OCI-M2 (cell line): ENCODE results near the gene OR4F17.
"Not testable (repeated sequence)": the region's sequence is repeated elsewhere in the genome, so short reads cannot be mapped to it uniquely, and the experiment has no call there.

ENCODE experiments used
- DNase-seq: peaks from one replicate; lab custom pipeline; 2025; ENCODE audit not compliant: unreplicated experiment; lab: John Stamatoyannopoulos, UW

The OR4F17 gene, protein sequence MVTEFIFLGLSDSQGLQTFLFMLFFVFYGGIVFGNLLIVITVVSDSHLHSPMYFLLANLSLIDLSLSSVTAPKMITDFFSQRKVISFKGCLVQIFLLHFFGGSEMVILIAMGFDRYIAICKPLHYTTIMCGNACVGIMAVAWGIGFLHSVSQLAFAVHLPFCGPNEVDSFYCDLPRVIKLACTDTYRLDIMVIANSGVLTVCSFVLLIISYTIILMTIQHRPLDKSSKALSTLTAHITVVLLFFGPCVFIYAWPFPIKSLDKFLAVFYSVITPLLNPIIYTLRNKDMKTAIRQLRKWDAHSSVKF

GRCh38 chr19:106804-107203, at the start of gene OR4F17:
Gene OR4F17, plus strand, starts transcription at chr19:107104. Its CDS starts 3,575 bp downstream, at chr19:110679.
- not testable (repeated sequence) for DNase-seq

DNA sequence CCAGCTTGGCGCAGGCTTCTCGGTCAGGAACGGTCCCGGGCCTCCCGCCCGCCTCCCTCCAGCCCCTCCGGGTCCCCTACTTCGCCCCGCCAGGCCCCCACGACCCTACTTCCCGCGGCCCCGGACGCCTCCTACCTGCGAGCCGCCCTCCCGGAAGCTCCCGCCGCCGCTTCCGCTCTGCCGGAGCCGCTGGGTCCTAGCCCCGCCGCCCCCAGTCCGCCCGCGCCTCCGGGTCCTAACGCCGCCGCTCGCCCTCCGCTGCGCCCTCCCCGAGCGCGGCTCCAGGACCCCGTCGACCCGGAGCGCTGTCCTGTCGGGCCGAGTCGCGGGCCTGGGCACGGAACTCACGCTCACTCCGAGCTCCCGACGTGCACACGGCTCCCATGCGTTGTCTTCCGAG, 36.1 kb upstream of the OR4F17 start:
- not testable (repeated sequence) for DNase-seq

DNA sequence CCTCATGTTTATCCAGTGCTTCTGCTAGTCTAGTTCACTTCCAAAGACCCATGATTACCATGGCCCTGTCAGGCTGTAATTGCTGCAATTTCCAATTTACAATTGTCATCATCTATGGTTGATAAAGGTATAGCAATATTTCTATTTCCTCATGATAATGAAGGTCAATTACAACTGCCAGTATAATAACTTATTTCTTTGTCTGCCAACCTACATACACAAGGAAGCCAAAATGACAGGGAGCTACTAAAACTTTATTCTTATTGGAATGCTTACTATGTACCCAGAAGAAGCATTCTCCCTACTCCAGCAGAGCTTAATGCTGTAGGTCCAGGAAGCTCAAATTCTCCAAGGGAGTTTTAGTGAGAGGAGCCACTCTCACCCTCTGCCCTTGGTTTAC, 24.0 kb upstream of the OR4F17 start:
- DNase-seq, result not testable (repeated sequence)

GRCh38 chr19:83626-84025, 23.3 kb upstream of the OR4F17 start:
- DNase-seq, result not testable (repeated sequence)

GRCh38 chr19:90678-91077, 16.2 kb upstream of the OR4F17 start:
- DNase-seq, result not testable (repeated sequence)

GRCh38 chr19:94794-95193, 12.1 kb upstream of the OR4F17 start:
- not testable (repeated sequence) for DNase-seq

- not testable (repeated sequence) for DNase-seq
Measured at GRCh38 chr19:97647-98046, 9.3 kb upstream of the OR4F17 start.

GRCh38 chr19:120443-121140, 13.7 kb downstream of the OR4F17 start:
- DNase-seq, result not testable (repeated sequence)
